Left renal cortex interstitium (tissue), 4 donors: Measurements from ENCODE around the gene ZNF831. TPM values are rescaled to one million over a fixed set of nuclear protein-coding genes. Genes with fewer than 3 reads are reported as not detected.

ENCODE experiments used
- DNase-seq, 4 donors: peaks; one replicate each; pipeline ENCODE4 v3.0.0-alpha.2; 2013; ENCODE audit warnings: low read depth in 4 of 4, low spot score in 2 of 4, missing footprints in 1 of 4
- polyA plus RNA-seq, 4 donors: library from polyadenylated mRNA; unstranded; fragments of 120-200 nt; gene quantifications; one replicate each; pipeline ENCODE4 v1.2.1, GENCODE V29; 2013; ENCODE audit not compliant: insufficient read length in 4 of 4

ZNF831 gene
- polyA plus RNA-seq, 4 donors = 0.08 to 0.13 (median 0.10) TPM

- DNase-seq = no peak
These were observed 13.9 kb downstream of the ZNF831 start for GRCh38 chr20:59177266-59178250.

- DNase-seq = no peak
These were observed 15.5 kb downstream of the ZNF831 start for GRCh38 chr20:59178983-59179595.

- DNase-seq = no peak
These were observed 16.4 kb downstream of the ZNF831 start for GRCh38 chr20:59179988-59180387.

GRCh38 chr20:59181936-59182335, 18.3 kb downstream of the ZNF831 start:
- no peak for DNase-seq

- no peak for DNase-seq
These were observed 18.9 kb downstream of the ZNF831 start for GRCh38 chr20:59182401-59183044.

GRCh38 chr20:59183751-59184150, 20.1 kb downstream of the ZNF831 start:
- no peak for DNase-seq

GRCh38 chr20:59184880-59185447, 21.3 kb downstream of the ZNF831 start:
- DNase-seq = no peak

- no peak for DNase-seq
These were observed 22.2 kb downstream of the ZNF831 start for GRCh38 chr20:59185809-59186208.

- no peak for DNase-seq
These were observed 26.8 kb downstream of the ZNF831 start for GRCh38 chr20:59190466-59190865.

GRCh38 chr20:59191036-59191755, 27.6 kb downstream of the ZNF831 start:
- DNase-seq = no peak

GRCh38 chr20:59191756-59192532, 28.3 kb downstream of the ZNF831 start:
- no peak for DNase-seq

GRCh38 chr20:59192533-59192896, 28.9 kb downstream of the ZNF831 start:
- no peak for DNase-seq

GRCh38 chr20:59193325-59193724, 29.7 kb downstream of the ZNF831 start:
- DNase-seq = no peak

GRCh38 chr20:59194023-59194935, 30.7 kb downstream of the ZNF831 start:
- DNase-seq = no peak

- DNase-seq = no peak
These were observed 31.8 kb downstream of the ZNF831 start for GRCh38 chr20:59195316-59195993.

- no peak for DNase-seq
These were observed 40.7 kb downstream of the ZNF831 start for GRCh38 chr20:59204165-59204894.

GRCh38 chr20:59205044-59205443, 41.4 kb downstream of the ZNF831 start:
- no peak for DNase-seq
